Endothelial cell of umbilical vein (primary cell): Measurements from ENCODE around the gene GAST. TPM values are rescaled to one million over a fixed set of nuclear protein-coding genes. Genes with fewer than 3 reads are reported as not detected.

Source experiments
- BruUV-seq: library from RNA; stranded (reverse); fragments of 400-500 nt; replicated peaks from 2 replicates; lab custom pipeline; 2021; lab: Mats Ljungman, UMichigan
- CTCF ChIA-PET: fragments of 300-600, 350-600 bp; sonication (Branson Sonifier 250); formaldehyde crosslinking; loops from one replicate; lab custom pipeline; 2021; ENCODE audit warnings: antibody characterized with exemption, inconsistent platforms; lab: Charles Lee
- POLR2A ChIA-PET: fragments of 300-600, 350-600 bp; sonication (Branson Sonifier 250); formaldehyde crosslinking; loops from one replicate; lab custom pipeline; 2021; ENCODE audit warnings: antibody characterized with exemption, inconsistent platforms; lab: Charles Lee
- DNase-seq: peaks from one replicate; pipeline ENCODE4 v3.0.0-alpha.2; 2011; ENCODE audit warnings: low read depth, low spot score
- FAIRE-seq: peaks from 2 replicates; lab custom pipeline; 2011; peaks lifted over from hg19 to GRCh38; lab: Jason Lieb, UNC
- H2AFZ ChIP-seq: 2 replicates; pipeline ENCODE4 v1.6.0; 2012; ENCODE audit warnings: low read depth, low read length, control low read depth, inconsistent platforms
- H3K27ac ChIP-seq: 2 replicates; pipeline ENCODE4 v1.5.1; 2011; ENCODE audit warnings: low read depth, mild to moderate bottlenecking, control low read depth, low read length, moderate library complexity; ENCODE audit not compliant: insufficient read depth
- H3K27me3 ChIP-seq, 2 experiments: 2 replicates each; pipeline versions ENCODE4 v1.6.0 to v1.6.1; 2011; ENCODE audit warnings: low read length in 2 of 2, mixed read lengths in 1 of 2; ENCODE audit not compliant: control insufficient read depth in 2 of 2, insufficient read depth in 2 of 2
- H3K36me3 ChIP-seq, 2 experiments: 2 replicates in 1 of 2; 3 replicates in 1 of 2; pipeline ENCODE4 v1.5.1; 2011; ENCODE audit warnings: low read length in 2 of 2, mild to moderate bottlenecking in 1 of 2, moderate library complexity in 1 of 2; ENCODE audit not compliant: control insufficient read depth in 2 of 2, insufficient read depth in 2 of 2; ENCODE audit errors: extremely low read depth in 1 of 2
- H3K4me1 ChIP-seq: 3 replicates; pipeline ENCODE4 v1.5.1; 2011; ENCODE audit warnings: mild to moderate bottlenecking, low read length; ENCODE audit not compliant: control insufficient read depth, insufficient read depth; ENCODE audit errors: extremely low read depth
- H3K4me2 ChIP-seq: 2 replicates; pipeline ENCODE4 v1.6.1; 2011; ENCODE audit warnings: low read length, control low read depth, mixed read lengths; ENCODE audit not compliant: insufficient read depth
- H3K4me3 ChIP-seq, 3 experiments: fragments of 200-600 bp in 1 of 3; sonication (generic), shearing (Covaris generic) in 1 of 3; replicated peaks in 1 of 3; 2 replicates each; pipeline ENCODE4 v1.5.1; 2011 to 2016; ENCODE audit warnings: control low read depth in 3 of 3, low read length in 3 of 3, mild to moderate bottlenecking in 2 of 3, inconsistent platforms in 1 of 3, low read depth in 1 of 3, moderate library complexity in 1 of 3; ENCODE audit not compliant: insufficient read depth in 1 of 3
- H3K79me2 ChIP-seq: 2 replicates; pipeline ENCODE4 v1.6.0; 2012; ENCODE audit warnings: low read length, inconsistent platforms; ENCODE audit not compliant: control insufficient read depth, insufficient read depth
- H3K9ac ChIP-seq: replicated peaks from 2 replicates; pipeline ENCODE3; 2011; ENCODE audit warnings: low read length, control low read depth; ENCODE audit not compliant: insufficient read depth; ENCODE audit errors: extremely low read depth
- H3K9me1 ChIP-seq: replicated peaks from 3 replicates; pipeline ENCODE4 v1.6.0; 2011; ENCODE audit warnings: mild to moderate bottlenecking, low read length; ENCODE audit not compliant: control insufficient read depth, insufficient read depth; ENCODE audit errors: extremely low read depth
- H3K9me3 ChIP-seq: replicated peaks from 2 replicates; pipeline ENCODE4 v1.5.1; 2012; ENCODE audit warnings: low read length, inconsistent platforms; ENCODE audit not compliant: control insufficient read depth, insufficient read depth
- H4K20me1 ChIP-seq: replicated peaks from 2 replicates; pipeline ENCODE3; 2011; ENCODE audit warnings: mild to moderate bottlenecking, low read length; ENCODE audit not compliant: control insufficient read depth, insufficient read depth; ENCODE audit errors: extremely low read depth
- EZH2 ChIP-seq: IDR thresholded peaks from 2 replicates; pipeline ENCODE4 v1.6.1; 2012; ENCODE audit warnings: borderline replicate concordance, low read depth, mild to moderate bottlenecking, moderate library complexity, low read length, inconsistent platforms; ENCODE audit not compliant: severe bottlenecking
- FOS ChIP-seq: IDR thresholded peaks from 2 replicates; pipeline ENCODE4 v1.6.1; 2011; ENCODE audit warnings: mild to moderate bottlenecking, low read length, moderate library complexity, borderline replicate concordance; ENCODE audit not compliant: insufficient read depth
- GATA2 ChIP-seq: IDR thresholded peaks from 2 replicates; pipeline ENCODE4 v1.7.0; 2011; ENCODE audit warnings: low read depth, mild to moderate bottlenecking, moderate library complexity, mixed read lengths, low read length; ENCODE audit not compliant: insufficient read length, insufficient read depth
- JUN ChIP-seq: IDR thresholded peaks from 2 replicates; pipeline ENCODE4 v1.6.1; 2011; ENCODE audit warnings: borderline replicate concordance, low read depth; ENCODE audit not compliant: insufficient read length, insufficient read depth
- MYC ChIP-seq: IDR thresholded peaks from one replicate; pipeline ENCODE4 v1.6.1; 2011; ENCODE audit warnings: mild to moderate bottlenecking, low read depth, low read length
- POLR2A ChIP-seq: IDR thresholded peaks from 2 replicates; pipeline ENCODE4 v1.6.1; 2012; ENCODE audit warnings: low read depth, mild to moderate bottlenecking, control low read depth, low read length
- dilution Hi-C: fragments of 300-500 bp; cut with MboI; formaldehyde crosslinking; loops from one replicate; pipeline ENCODE4 v1.15.0; 2019; ENCODE audit warnings: low sequenced_read_pairs; ENCODE audit not compliant: extremely low pct_ligation_motif_present
- intact Hi-C: fragments of 100-400 bp; cut with micrococcal nuclease; formaldehyde crosslinking; loops from one replicate; pipeline ENCODE4 v1.10.0; 2022
- polyA plus RNA-seq, 4 experiments: library from polyadenylated mRNA; depleted of rRNA in 3 of 4; stranded (reverse) in 3 of 4; unstranded in 1 of 4; fragments of >200 nt; gene quantifications; 2 replicates each; pipeline versions ENCODE4 v1.2.1 to v1.2.3, GENCODE V29; 2011 to 2012; ENCODE audit warnings: missing spikeins in 1 of 4
- total RNA-seq: library from RNA; stranded (reverse); gene quantifications from 2 replicates; pipeline ENCODE4 v1.2.3, GENCODE V29; 2021
- TF ChIP-seq, protein P1 (sequence below), 2 donors: IDR thresholded peaks; 1 replicate in 1 of 2; 2 replicates in 1 of 2; pipeline ENCODE4 v1.5.1; 2011; ENCODE audit warnings: low read length in 2 of 2, mild to moderate bottlenecking in 2 of 2, moderate library complexity in 2 of 2, control low read depth in 1 of 2, inconsistent platforms in 1 of 2, low read depth in 1 of 2; ENCODE audit not compliant: insufficient read depth in 1 of 2; ENCODE audit errors: extremely low read depth in 1 of 2
- TF ChIP-seq, protein P2 (sequence below): IDR thresholded peaks from 2 replicates; pipeline ENCODE4 v1.6.1; 2011; ENCODE audit not compliant: insufficient read depth, insufficient read length

Gene GAST
- total and polyA plus RNA-seq, 2 donors (not counting 3 experiments of a cell fraction or from before 2014, with no cell fraction given): not detected

DNA sequence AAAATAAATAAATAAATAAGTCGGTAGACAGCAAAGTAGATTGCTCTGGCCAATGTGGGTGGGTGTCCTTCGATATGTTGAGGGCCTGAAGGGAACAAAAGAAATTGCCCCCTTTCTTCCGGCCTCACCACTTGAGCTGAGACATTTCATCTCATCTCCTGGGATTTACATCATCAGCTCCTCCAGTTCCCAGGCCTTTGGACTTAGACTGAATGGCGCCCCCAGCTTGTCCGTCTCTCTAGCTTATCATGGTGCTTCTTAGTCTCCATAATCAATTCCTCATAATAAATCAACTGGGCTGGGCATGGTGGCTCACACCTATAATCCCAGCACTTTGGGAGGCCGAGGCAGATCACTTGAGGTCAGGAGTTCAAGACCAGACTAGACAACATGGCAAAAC is 36.1 kb downstream of the GAST start:
- H3K9ac ChIP-seq: no peak overlapping the region
- FAIRE-seq: no peak
- H2AFZ ChIP-seq: no peak overlapping the region
- no peak for DNase-seq
- H3K9me1 ChIP-seq: no peaks in the 10 kb centered on the region
- H3K36me3 ChIP-seq: peaks cover 0 to 3% of the 10 kb centered on the region in 2 experiments
- ChIA-PET POLR2A (interaction anchor here (1.2 kb wide), 1 partner anchor 38 kb away, joined by 4 read pairs; the partner anchor contains the start of gene JUP), CTCF (interaction anchor here (1.1 kb wide), 2 partner anchors 53 to 117 kb away, joined by 3 read pairs; partner anchors contain the start of gene KLHL11)
- no peak overlapping the region for H3K27ac ChIP-seq
- BruUV-seq: no TSS peak
- intact Hi-C loops (no loop called here), dilution Hi-C loops (loop anchor here (10.0 kb wide), 1 partner anchor 57 kb away; no protein-coding TSS in a partner anchor)
- H3K4me2 ChIP-seq: no peak overlapping the region
- H3K27me3 ChIP-seq: peaks cover 0 to 2% of the 10 kb centered on the region in 2 experiments
- no peak for TF ChIP-seq MYC
- TF ChIP-seq, protein P1, sequence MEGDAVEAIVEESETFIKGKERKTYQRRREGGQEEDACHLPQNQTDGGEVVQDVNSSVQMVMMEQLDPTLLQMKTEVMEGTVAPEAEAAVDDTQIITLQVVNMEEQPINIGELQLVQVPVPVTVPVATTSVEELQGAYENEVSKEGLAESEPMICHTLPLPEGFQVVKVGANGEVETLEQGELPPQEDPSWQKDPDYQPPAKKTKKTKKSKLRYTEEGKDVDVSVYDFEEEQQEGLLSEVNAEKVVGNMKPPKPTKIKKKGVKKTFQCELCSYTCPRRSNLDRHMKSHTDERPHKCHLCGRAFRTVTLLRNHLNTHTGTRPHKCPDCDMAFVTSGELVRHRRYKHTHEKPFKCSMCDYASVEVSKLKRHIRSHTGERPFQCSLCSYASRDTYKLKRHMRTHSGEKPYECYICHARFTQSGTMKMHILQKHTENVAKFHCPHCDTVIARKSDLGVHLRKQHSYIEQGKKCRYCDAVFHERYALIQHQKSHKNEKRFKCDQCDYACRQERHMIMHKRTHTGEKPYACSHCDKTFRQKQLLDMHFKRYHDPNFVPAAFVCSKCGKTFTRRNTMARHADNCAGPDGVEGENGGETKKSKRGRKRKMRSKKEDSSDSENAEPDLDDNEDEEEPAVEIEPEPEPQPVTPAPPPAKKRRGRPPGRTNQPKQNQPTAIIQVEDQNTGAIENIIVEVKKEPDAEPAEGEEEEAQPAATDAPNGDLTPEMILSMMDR (IDR thresholded peaks at IDR 0.05; ENCODE audit: extremely low read depth in 1 of 2, insufficient read depth in 1 of 2, low read depth in 1 of 2, low read length in 2 of 2): no peak
- no peak for TF ChIP-seq FOS
- no peak for TF ChIP-seq JUN
- no peak for TF ChIP-seq GATA2
- no peak for TF ChIP-seq POLR2A
- TF ChIP-seq, protein P2, sequence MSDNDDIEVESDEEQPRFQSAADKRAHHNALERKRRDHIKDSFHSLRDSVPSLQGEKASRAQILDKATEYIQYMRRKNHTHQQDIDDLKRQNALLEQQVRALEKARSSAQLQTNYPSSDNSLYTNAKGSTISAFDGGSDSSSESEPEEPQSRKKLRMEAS: no peak
- no peak for TF ChIP-seq EZH2
- no peaks in the 10 kb centered on the region for H3K9me3 ChIP-seq
- no peaks in the 10 kb centered on the region for H4K20me1 ChIP-seq
- H3K4me1 ChIP-seq: no peaks in the 10 kb centered on the region
- H3K4me3 ChIP-seq: no peak overlapping the region
- H3K79me2 ChIP-seq: no peaks in the 10 kb centered on the region
